NCI-H345 (cell line): ENCODE results near the gene EFHC2.

Experiments
- DNase-seq: peaks from one replicate; lab custom pipeline; 2025; lab: John Stamatoyannopoulos, UW

The EFHC2 gene

GRCh38 chrX:44147130-44147529, 196.3 kb downstream of the EFHC2 start:
- DNase-seq = no peak

- DNase-seq = no peak
Measured at GRCh38 chrX:44144177-44144945, 199.1 kb downstream of the EFHC2 start.

GRCh38 chrX:44143061-44143602, 200.3 kb downstream of the EFHC2 start:
- DNase-seq = no peak

- DNase-seq = no peak
Measured at GRCh38 chrX:44130189-44130588, 213.3 kb downstream of the EFHC2 start.

- no peak for DNase-seq
Measured at GRCh38 chrX:44113337-44113736, 230.1 kb downstream of the EFHC2 start.

- DNase-seq = no peak
Measured at GRCh38 chrX:44106864-44107263, 236.6 kb downstream of the EFHC2 start.

GRCh38 chrX:44105228-44105913, 238.1 kb downstream of the EFHC2 start:
- DNase-seq = no peak

- DNase-seq = no peak
Measured at GRCh38 chrX:44104699-44105098, 238.8 kb downstream of the EFHC2 start.

- no peak for DNase-seq
Measured at GRCh38 chrX:44101281-44101680, 242.2 kb downstream of the EFHC2 start.

GRCh38 chrX:44099366-44099765, 244.1 kb downstream of the EFHC2 start:
- no peak for DNase-seq
